Activated CD4-positive, alpha-beta T cell treated with anti-CD3 and anti-CD28 coated beads for 48 hours (primary cell): Measurements from ENCODE around the gene IGFBP2.
A peak's percentile ranks its signal among the peaks of the same experiment; 100 is the strongest.

ENCODE experiments used
- DNase-seq: peaks from one replicate; pipeline ENCODE4 v3.0.0-alpha.2; 2020

The IGFBP2 gene

GRCh38 chr2:216664593-216665034, 31.4 kb downstream of the IGFBP2 start:
- no peak for DNase-seq

DNA sequence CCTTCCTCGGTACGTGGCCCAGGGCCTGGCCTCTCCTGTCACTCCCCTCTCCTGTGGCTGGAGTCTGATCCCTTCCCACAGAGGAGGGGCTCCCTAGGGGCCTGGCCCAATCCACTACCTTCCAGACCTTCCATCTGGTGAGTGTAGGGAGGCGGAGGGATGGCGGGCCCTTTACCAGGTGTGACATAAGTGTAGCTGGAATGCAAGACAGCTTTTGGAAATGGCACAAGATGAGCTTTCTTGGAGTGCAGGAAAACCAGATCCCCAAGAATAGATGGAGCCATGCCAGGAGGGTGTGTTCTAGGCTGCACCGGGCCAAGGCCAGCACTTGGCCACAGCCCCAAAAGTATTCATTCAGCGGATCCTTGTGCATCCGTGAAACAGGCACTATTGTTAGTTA, 32.0 kb downstream of the IGFBP2 start:
- no peak for DNase-seq

DNA sequence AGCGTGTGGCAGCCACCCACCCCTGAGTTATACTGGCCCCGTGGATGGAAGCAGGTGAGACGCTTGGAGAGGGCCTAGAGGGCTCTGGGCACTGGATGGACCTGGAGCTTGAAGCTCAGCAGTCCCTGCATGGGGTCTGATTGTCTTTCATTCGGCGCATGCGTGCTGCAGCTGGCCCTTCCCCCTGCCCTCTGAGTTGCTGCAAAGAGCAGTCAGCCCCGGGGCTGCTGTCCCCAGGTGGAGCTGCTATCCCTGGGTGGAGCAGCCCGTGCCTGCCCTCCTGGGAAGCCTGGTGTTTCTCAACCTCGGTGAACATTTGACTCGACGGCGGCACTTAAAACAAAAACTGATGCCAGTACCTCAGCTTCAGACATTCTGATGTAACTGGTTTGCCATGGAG, 32.5 kb downstream of the IGFBP2 start:
- DNase-seq: no peak

GRCh38 chr2:216666461-216667233, 33.4 kb downstream of the IGFBP2 start:
- DNase-seq: peak; percentile 76

DNA sequence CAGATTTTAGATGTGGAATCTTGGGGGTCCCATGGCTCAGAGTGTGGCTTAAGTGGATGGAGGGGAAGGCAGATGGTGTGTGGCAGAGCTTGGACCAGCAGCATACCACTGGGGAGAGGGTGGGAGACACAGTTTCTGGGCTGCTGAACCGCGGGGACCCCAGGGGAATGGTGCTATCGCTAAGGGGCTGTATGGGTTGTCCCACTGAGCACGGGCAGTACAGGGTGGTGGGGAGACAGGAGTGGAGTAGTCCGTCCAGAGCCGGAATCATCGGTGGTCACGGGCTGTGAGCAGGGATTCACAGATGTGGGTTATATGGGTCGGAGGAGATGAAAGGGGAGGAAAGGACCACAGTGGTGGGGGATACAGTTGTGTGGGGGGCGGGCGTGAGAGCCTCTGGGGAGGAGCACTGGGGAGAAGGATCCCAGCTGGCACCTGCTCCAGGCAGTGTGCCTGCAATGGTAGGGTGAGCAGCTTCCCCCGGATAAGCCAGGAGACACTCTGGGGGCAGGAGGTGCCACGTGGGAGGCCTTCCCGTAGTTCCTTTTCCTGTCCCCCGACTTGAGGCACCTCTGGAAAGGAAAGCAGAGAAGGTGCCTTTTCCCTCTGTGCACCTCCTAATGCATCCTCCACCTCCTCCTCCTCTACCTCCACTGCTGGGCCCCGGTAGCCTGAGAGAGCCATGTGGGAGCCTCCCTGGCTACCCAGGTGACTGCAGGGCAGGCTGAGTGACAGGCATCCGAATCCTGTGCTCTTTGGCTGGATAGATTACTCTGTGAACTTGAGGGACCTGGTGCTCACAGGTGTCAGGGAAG, 37.3 kb downstream of the IGFBP2 start:
- DNase-seq: no peak

DNA sequence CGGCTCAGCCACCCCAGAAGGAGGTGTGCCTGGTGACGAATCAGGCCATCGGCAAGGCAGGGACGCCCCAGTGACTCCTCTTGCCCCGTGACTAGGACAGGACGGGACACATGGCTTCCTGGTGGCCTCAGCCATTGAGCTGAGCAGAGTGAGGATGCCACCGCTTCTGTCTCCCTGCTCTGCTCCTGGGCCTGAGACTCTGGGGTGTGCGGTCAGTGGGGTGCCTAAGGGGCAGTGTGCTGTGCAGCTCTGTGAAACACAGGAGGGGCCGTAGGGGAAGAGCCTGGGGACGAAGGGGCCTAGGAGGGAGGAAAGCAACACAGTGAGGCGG, 37.8 kb downstream of the IGFBP2 start:
- DNase-seq: no peak

GRCh38 chr2:216671791-216672343, 38.6 kb downstream of the IGFBP2 start:
- DNase-seq: no peak

- no peak for DNase-seq
Measured at GRCh38 chr2:216672466-216672865, 39.2 kb downstream of the IGFBP2 start.

- DNase-seq: no peak
Measured at GRCh38 chr2:216673021-216673420, 39.8 kb downstream of the IGFBP2 start.

DNA sequence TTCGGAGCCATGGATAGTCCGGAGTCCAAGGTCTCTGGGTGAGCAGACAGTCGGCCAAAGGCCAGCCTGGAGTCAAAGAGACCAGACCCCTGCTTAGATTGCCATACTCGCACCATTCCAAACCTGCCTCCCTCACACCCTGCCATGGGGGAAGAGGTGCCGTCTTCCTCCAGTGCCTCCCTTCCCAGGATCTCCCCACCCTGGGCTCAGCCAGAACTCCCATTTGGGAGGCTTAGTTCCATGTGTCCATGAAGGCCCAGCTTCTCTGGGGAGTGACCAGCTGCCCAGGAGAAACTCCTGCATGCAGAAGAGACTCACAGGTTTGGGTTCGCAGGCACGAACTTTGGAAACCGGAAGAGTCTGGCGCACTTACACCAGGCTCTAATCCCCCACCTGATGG, 40.4 kb downstream of the IGFBP2 start:
- no peak for DNase-seq

GRCh38 chr2:216674376-216674775, 41.2 kb downstream of the IGFBP2 start:
- DNase-seq: no peak

- DNase-seq: no peak
Measured at GRCh38 chr2:216676630-216677029, 43.4 kb downstream of the IGFBP2 start.

DNA sequence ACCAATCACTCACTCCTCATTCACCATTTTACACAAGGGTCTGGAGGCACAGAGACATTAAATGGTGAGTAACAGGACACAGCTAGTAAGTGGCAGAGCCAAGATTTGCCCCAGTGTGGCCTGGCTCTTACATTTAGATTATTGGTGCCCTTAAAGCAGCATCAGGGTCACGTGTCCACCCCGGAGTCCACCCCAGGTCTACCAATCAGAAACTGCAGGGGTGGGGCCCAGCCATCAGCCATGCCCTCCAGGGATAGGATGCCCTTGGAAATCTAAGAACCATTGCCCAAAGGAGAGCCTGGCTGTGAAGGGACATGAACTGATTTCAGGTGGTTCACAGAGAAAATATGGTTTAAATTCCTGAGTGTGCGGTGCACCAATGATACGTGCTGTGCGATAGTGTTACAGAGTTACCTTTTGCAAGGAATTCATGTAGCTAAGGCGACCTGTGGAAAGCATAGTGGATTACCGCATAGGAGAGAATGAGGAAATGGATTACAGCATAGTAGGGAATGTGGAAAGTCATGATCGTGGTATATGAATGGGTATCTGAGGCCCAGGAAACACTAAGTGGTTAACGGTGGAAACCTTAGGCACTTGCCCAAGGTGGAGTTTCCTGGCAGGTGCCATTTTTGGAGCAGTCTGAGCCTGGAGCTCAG, 44.3 kb downstream of the IGFBP2 start:
- no peak for DNase-seq

DNA sequence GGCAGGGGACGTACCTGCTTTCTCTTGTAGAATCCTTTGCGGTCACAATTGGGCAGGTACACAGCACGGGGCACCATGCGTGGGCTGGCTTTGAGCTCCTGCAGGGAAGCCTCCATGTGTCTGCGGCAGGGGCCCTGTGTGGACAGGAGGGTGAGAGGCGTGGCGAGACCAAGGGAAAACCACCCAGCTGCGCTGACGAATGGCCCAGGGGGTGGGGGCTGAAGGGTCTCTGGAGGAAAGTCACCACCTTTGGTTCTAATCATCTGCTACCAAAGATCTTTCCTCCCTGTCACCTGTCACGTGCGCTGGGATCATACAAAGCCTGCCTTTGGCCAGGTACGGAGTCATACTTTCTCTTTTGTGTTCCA, 44.9 kb downstream of the IGFBP2 start:
- DNase-seq: no peak

- DNase-seq: no peak
Measured at GRCh38 chr2:216678813-216679657, 45.8 kb downstream of the IGFBP2 start.

- no peak for DNase-seq
Measured at GRCh38 chr2:216679658-216680024, 46.4 kb downstream of the IGFBP2 start.

- DNase-seq: no peak
Measured at GRCh38 chr2:216680951-216681629, 47.9 kb downstream of the IGFBP2 start.

DNA sequence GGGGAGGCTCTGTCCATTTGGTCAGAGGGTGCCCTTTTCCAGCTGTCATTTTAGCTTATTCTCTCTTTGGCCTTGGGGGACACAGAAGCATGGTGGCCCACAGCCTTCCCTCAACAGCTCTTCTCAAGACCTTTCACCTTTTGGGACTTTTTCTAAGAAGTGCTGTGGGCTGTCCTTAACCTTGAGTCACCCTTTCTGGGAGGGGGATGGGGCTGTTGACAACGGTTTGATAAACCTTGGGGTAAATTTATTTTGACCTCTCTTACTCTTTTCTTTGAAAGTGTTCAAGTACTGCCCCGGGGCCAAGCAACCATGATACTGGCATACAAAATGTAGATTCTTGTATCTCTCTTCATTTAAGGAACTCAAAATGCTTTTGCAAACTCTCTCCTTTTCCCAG, 48.5 kb downstream of the IGFBP2 start:
- DNase-seq: no peak

DNA sequence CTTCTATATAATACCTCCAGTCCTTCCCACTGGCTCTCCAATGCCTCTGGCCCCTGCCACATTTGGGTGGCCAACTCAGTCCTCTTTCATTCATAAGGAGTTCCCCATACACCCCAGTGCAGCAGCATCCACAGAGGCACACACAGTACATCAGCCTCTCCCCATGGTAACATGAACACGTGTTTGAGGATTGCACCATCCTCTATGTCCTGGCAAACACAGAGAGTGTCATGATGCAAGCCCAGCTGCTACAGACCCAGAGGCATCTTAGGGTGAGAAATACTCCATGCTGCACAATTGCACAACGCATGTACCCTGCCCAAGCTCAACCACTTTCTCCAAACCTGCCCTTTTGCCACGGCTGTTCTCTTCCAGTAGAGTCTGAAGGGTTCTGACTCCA, 50.6 kb downstream of the IGFBP2 start:
- no peak for DNase-seq

DNA sequence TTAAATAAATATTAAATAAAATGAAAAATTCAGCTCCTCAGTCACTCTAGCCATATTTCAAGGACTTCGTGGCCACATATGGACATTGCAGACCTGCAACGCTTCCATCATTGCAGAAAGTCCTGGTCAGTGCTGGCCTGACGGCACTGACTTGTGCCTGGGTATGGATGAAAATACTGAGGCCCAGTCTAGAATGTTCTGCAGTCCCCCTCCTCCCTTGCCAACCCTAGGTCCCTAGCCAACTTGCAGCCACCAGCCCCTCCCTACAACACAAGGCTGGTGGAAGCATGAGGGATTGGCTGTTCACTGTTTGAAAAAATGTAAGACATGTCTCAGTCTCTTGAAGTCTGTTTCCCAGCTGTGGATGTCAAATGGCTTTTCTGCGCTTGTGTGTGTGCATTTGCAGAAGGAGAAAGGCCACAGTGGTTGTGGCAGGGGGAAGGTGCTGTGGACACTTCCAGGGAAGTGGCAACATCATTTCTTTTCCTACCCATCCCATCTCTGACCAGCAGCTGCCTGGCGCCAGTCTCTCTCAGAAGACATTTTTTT, 52.2 kb downstream of the IGFBP2 start:
- DNase-seq: no peak

DNA sequence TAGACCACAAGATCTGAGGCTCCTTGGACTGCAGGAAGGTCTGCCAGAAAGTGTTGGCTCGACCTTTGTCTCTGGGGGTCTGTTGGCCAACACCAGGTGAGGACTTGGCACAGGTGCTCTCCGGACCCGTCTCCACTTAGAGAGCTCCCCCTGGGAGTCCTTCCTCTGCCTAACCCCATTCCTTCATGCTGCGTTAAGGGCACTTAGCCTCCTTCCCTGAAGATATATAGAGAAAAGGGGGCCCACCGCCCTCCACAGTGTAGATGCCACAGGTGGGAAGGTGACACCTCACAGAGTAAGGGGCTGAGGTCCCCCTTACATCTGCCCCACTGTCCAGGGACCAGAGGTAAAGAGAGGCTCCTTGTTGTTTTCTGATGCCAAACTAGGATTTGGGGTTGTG, 53.9 kb downstream of the IGFBP2 start:
- DNase-seq: no peak

DNA sequence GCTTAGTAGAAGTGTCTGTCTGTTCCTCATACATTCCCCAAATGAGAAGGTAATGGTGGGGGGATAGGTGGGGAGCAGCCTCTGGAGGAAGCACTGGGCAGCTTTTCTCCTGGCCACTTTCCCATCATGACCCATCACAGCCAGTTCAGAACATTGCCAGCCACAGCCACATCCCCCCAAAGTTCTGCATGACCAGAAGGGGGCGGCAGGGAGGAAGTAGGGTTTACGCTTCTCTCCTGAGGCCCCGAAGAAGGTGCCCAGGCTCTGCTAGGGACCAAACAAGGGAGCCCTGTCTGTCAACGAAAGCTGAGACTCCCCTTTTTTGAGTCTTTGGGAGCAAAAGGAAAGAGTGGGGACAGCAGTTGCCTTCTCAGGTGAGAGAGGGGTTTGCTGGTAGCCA, 54.4 kb downstream of the IGFBP2 start:
- DNase-seq: peak; percentile 52
